ENCODE data around the gene CRADD. TPM values are rescaled to one million over a fixed set of nuclear protein-coding genes. Genes with fewer than 3 reads are reported as not detected.

CRADD gene
- total RNA-seq, 1 donor from 2014 or later, result 14.7 TPM

DNA sequence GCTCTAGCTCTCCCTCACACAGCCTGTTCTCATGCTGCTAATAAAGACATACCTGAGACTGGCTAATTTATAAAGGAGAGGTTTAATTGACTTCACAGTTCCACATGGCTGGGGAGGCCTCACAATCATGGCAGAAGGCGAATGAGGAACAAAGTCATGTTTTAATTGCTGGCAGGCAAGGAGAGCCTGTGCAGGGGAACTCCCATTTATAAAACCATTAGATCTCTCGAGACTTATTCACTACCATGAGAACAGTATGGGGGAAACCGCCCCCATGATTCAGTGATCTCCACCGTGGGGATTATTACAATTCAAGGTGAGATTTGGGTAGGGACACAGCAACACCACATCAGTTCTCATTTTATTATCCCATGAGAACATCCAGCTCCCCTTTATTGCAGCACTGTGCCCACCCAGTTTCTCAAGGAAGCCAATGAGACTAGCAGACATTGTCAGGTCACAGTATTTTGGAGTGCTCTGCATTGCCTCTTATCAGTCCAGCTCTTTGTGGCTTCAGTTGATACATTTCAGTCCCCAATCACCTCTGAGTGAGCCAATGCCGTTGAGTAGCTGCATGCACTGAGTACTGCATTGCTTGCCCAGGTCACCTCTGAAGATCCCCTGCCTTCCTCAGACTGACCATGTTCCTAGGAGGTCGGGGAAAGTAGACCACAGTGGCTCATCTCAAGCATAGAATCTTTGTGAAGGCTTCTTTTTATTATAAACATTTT lies 131.2 kb downstream of the CRADD start:
- DNase-seq (ENCODE audit: low read depth), result no peak

DNA sequence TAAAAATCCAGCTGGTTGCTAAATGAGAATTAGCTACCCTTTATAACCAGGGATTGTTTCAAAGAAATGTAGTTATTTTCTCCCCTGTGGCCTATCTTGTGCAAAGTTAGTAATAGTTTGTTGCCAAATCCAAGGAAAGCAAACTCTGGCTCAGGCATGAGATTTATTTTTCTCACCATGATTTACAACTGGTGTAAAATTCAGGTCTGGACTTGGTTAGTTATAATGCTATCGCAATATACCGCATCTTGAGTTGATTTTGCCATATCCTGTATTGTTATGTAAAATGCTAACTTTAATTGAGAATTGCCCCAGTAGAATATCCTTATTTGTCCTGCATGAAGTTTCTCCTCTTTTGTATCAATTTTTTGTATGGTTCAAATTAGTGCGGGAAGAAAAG lies 135.5 kb downstream of the CRADD start:
- DNase-seq (ENCODE audit: low read depth), result no peak

DNA sequence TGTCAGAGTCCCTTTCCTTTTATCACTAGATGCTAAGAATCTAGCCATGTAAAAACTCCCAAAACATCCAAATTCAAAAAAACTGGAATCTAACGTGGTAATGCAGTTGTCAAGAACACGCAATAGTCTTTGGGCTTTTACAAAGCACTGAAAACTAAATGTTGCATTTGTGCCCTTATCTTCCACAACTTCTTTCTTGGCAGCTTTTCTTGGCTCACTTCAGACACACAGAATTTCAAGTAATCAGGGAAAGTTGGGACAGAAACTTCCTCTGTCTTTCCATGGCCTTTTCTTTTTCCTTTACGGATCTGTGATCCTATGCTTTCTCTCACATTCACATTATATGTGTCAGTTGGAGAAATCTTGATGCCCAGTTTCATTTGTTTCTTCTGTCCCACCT lies 136.0 kb downstream of the CRADD start:
- no peak for DNase-seq (ENCODE audit: low read depth)

DNA sequence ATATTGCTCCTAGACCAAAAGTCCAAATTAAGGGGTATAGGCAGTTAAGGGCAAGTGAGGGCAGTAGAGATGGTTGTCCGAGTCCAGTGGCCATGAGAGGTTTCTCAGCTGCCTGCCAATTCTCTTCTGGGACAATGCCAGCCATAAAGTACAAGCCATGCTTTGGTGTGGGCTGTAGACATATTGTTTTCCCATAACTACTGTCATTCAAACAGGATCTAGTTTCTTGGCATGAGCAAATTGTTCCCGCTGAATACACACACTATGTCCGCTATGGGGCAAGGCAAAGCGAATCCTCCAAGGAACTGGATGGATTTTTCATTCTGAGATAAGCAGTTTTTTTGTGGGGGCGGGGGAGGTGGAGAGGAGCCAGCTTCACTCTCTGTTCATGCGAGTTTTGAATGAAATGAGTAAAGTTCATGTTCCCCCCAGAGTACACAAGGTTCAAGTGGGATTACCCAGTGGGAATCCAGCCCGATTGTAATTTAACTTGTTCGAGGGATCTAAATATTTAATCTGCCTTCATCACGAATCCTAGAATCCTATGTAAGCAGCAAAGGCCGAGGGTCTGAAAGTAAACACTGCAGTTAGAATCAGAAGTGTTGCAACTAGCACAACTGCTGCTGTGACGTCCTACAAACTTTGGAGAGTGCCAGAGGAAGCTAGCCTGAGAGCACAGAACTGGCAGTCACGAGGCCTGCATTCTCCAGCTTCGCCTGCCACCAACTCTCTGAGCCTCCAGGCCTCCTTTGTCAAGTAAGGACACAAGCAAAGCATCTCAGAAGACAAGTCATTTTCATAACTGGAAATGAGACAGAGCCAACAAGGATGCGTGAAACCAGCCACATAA lies 137.0 kb downstream of the CRADD start:
- DNase-seq (ENCODE audit: low read depth), result no peak

DNA sequence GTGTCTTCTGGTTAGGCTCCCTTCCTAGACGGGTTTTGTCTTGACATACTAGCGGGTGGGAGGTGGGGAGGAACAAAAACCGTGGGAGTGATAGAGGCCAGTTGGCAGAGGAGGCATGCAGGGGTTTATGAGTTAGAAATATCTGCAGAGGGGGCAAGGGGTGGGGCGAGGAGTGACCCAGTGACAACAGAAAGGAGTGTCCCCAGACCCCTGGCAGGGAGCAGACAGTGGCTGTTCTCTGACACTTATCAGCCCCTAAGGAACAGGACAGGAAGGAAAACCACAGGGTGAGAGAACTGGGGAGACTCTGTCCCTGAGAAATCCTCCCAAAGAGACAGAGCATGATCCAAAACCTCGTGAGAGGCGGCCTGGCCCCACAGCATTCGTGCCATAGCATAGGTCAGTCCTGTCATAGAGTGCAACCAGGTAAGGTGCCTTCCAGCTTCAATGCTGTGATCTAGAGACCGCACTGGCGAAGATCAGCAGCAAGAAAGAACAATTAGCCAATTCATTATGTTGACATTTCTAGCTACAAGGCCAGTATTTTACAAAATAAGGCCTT lies 141.4 kb downstream of the CRADD start:
- DNase-seq (ENCODE audit: low read depth), result no peak

DNA sequence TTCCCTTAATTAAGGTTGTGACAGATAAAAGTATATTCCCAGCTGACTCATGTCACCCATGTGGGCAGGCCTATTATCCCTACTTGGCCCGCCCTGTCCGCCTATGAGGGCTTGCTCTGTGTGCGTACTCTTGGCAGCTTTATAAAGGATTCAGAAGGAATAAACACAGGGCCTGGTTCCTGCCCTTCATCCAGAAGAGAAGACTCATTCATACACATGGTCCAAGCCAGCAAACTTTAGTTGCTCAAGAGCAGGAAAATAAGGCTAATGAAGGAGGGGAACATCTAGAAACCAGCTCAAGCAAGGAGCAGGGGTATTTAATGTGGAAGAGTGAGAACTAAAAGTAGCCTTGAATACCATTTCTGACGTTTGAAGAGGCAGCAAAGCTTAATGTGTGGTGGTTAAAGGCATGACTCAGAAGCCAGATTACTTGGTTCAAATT lies 141.9 kb downstream of the CRADD start:
- DNase-seq (ENCODE audit: low read depth), result peak; percentile 64

DNA sequence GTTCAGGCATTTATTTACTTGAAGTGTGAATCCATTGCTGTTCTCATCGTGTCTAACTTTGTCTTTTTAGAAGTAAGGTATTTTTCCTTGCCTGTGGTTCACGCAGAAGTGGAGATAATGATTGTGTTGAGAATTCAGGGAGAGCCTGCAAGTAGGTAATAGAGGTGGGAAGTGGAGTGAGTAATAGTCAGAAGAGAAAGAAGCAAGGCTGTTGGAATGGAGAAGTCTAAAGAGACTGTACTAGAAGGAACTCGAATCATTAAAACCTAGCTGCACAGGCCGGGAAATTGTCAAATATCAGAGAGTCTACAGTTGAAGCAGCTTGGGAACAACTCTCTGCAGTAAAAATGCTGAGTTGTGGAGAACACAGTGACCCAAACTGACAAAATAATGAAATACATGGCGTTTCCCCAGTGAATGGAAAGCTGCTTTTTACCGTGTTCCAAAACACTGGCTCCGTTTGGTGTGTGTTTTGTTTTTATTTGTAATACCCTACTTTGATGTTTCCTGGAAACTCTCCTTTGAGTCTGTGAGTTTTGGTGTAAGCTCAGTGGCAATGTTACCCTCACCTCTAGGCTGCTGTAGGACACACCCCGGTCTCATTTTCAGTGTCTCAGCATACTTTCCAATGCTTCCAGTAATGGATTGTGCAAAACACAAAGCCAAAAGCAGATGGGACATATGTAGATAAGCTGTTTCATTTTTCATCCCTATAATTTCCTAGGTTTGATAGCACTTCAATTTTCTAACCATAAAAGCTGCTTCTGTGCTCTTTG lies 146.6 kb downstream of the CRADD start:
- DNase-seq (ENCODE audit: low read depth), result peak; percentile 51

DNA sequence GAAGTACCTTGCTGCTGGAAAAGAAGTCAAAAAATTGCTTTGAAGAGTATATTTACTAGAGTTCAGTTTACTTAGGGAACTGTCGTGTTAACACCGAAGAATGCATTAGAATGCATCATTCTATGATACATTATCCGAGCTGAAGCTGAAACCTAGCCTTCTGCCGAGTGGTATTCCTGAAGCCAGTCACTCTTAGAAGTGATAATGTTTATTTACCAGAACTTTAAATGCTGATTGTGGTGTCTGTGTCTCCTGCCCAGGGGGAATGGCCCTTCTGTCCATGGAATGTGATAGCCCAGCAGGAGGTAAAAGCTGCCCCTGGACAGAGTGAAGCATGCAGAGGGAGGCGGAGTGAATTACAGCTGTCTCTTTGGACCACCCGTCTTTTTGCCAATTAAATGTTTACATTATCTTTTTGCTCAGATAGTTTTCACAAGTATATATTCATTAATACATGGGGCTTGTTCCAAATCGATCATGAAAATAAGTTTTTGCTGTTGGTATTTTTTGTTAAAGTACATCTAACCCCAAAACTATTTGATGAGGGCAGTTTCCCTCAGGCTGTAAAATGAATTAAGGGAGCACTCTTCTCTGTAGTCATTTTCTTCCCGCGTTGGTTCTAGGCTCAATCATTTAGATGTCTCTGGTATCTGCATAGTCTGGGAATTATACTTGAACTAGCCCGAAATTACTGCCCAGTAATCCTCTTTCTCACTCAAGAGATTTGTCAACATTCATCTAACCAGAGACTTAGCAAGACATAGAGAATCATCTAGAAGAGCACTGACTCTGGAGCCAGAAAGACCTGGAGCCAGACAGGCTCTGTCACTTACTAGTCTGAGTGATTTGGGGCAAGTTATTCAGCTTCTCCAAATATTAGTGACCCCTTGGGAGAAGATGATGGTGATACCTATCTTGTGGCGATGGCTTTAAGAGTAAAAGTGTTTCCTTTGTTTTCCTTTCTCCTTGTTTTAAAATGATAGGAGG lies 147.6 kb downstream of the CRADD start:
- DNase-seq (ENCODE audit: low read depth), result no peak

DNA sequence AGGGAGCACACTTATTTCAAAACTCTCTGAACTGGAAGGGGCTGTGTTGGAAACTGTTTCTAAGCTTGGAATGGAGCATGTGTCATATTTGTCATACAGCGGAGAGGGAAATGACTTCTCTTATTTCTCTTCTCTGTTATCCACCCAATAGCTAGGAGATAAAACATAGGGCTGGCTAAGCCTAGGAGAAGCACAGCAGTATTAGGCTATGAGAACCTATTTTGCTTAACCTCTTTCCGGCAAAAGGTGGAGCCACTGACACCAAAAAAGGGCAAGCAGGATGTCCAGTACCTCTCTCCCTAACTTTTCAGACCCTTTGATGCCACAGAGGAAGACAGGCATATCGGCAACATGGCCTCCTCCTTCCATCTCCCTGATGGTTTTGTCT lies 148.3 kb downstream of the CRADD start:
- no peak for DNase-seq (ENCODE audit: low read depth)

DNA sequence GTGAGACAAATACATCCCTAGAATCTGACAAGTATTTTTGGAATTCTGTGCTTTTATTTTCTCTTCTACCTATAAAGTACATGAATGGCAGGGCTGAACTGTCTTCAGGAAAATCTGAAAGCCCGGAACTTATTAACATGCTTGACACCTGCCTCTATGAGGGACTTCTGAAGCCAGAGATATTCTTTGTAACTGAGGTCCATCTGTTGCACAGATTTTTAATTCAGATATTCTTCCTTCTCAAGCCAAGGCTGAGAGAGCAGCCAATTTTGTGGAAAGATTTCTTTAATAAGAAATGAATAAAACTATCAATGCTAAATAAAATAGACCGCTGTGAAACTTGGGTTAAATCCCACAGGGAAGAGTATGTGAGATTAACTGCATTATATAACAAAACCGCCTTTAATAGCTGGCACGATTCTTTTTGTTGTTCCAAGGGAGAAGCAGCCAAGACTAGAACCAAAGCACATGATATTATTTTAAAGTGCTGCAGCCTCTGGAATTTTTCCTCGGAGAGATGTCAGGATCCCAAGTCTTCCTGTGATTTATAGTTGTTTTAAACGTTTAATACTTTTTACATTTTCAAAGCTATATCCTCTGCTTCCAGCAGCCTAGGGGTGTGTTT lies 148.9 kb downstream of the CRADD start:
- DNase-seq (ENCODE audit: low read depth), result no peak

DNA sequence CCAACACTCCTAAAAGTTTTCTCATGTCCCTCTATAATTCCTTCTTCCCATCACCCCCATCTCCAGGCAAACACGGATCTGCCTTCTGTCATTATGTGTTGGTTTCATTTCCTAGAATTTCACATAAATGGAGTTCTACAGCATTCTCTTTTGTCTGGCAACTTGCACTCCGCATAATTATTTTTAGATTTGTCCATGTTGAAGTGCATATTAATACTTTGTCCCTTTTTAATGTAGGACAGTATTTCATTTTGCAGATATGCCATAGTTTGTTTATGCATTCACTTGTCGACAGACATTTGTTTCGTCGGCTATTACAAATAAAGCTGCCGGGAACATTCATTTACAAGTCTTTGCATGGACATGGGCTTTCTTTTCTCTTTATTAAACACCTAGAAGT lies 150.0 kb downstream of the CRADD start:
- DNase-seq (ENCODE audit: low read depth), result no peak

DNA sequence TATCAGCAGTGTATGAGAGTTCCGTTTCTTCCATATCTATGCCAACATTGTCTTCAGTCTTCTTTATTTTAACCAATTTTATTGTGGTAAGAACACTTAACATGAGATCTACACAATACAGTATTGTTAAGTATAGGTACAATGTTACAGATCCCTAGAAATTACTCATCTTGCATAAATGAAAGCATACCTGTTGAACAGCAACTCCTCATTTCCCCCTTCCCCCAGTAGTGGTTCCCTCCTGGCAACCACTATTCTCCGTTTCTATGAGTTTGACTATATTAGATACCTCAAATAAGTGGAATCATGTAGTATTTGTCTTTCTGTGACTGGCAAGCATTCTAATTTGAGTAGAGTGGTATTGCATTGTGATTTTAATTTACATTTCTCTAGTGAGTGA lies 150.5 kb downstream of the CRADD start:
- no peak for DNase-seq (ENCODE audit: low read depth)

DNA sequence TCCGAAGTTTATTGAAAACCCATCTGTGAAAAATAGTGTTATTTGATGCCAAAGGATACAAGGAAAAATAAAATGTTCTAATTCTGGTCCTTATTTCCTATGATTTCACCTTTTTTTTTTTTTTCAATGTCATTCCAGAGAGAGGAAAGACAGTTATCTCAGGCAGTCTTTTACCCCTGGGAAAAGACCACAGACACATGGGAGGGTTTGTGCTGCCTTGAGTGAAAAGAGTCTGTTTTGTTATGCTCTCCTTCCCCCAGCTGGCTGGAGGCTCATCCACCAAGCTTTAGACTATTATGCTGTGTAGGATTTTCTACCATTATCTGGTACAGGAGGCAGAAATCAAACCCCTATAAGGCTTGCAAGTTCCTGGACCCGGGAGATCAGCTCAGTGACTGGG lies 151.8 kb downstream of the CRADD start:
- DNase-seq (ENCODE audit: low read depth), result no peak

DNA sequence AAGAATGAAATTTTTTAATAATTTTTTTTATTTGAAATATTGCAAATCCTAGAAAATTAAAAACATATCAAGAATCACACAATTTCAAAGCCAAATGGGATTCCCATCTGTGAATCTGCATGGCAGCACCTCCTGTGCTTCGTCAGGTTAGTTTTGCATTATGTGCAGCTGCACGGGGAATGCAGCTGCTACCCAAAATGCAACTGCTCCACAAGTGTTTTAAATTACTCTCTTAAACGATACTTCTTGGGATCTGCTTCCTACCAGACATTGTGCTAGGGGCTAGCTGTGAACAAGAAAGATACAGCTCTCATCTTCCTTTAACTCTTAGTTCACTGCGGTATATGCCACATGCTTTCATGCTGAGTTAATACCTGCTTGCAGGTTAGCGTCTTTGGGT lies 154.2 kb downstream of the CRADD start:
- no peak for DNase-seq (ENCODE audit: low read depth)

DNA sequence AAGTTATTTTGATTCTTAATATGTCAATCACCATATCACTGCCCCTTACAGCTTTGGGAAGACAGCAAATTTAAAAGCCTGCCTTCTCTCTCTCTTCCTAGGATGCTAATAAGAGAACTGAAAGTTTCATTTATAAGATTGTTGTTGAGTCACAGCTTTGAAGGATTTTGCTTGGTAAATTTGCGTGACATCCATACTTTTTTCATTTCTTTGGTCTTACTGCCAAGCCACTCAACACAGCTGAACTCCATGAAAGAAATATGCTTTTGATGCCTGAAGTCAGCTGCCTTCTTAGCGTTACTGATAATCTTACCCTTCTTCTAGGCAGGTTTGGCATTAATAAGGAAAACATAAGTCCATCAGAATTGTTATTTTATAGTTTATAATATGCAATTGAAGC lies 155.0 kb downstream of the CRADD start:
- no peak for DNase-seq (ENCODE audit: low read depth)

DNA sequence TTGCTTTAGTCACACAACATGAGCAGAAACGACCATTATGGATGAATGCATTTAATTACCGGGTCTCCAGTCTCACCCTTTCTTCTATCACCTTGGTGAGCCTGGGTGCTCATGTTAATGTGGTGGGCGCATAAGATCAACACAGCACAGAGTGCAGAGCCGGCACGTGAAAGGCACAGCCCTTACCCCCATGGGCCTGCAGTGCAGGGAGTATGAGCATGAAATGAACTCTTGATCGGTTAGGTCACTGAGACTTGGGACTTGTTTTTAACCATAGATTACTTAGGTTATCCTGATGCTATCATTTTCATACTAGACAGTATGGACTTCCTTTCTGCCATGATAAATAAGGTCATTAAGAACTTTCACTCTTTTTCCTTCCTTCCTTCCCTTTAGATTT lies 156.8 kb downstream of the CRADD start:
- DNase-seq (ENCODE audit: low read depth), result no peak

DNA sequence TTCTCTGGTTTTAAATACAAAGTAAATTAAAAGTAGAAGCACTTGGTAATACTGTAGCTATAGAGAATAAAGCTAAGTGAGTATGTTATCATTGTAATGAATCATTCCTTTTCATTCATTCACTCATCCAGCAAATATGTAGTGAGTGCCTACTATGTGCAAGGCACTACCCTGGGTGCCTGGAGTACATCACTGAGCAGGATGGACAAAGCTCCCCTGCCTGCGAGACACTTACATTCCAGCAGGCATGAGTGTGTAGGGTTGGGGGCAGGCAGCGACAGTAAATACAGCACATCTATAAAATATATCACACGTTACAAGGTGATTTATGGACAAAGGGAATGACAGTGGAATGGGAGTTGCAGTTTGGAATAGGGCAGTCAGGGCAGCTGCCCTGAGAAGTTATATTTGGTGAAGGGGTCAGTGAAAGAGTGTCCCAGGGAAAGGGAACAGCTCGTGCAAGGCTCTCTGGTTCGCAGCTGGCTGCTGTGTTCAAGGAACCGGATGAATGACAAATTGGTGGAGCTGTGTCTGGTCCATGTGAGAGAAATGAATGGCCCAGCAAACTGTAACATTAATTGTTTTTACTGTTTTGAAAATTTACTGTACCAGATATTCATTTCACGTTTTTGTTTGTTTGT lies 159.6 kb downstream of the CRADD start:
- no peak for DNase-seq (ENCODE audit: low read depth)

DNA sequence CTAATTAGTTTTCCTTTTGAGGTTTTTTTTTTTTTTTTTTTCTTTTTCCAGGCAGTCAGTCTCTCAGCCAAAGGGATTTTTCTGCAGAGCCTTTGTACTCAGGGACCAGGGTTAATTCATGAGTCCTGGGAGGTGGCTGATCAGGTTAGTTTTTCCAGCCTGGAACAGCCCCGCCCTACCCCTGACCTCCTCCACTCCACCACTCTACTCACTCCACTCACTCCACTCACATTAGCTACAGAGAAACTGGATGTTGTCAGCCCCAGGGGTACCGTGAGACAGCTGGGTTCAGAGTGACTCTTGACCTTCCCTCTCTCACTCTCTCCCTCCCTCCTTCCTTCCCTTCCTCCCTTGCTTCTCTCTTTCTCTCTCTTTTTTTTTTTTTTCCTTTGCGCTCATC lies 161.0 kb downstream of the CRADD start:
- DNase-seq (ENCODE audit: low read depth), result no peak

DNA sequence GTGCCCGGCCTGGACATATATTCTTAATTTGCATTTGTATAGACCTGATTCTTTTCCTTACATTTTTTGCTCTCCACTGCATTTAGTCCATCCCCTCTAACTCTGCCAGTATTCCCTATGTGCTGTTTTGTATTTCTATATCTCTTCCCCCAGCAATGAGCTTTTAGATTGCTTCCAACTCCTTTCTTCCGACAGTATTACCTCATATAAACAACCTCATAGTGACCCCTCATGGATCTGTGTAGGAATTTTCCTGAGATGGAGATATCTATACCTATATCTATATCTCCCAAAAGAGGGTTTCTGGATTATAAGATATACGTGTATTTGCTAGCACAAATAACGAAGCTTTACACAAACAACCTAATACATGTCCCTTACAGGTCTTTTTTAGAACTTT lies 161.9 kb downstream of the CRADD start:
- no peak for DNase-seq (ENCODE audit: low read depth)

DNA sequence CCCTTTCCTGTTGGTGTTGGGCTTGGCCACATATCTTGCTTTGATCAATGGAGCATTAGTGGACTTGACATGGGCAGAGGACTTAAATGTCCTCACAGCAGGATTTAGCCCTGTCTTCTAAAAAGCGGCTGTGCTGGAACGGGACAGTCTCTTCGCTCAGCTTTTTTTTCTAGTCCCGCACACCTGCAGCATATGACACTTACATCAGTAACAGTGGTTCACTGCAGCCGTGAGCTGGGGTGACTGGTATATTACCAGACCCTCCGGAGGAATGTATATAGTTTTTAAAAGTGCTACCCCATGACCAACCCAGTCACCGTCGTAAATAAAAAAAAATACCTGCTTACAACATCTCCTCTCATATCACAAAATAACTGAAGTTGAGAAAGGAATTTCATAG lies 164.5 kb downstream of the CRADD start:
- no peak for DNase-seq (ENCODE audit: low read depth)
